ENCODE results near the gene OSGEP.

DNA sequence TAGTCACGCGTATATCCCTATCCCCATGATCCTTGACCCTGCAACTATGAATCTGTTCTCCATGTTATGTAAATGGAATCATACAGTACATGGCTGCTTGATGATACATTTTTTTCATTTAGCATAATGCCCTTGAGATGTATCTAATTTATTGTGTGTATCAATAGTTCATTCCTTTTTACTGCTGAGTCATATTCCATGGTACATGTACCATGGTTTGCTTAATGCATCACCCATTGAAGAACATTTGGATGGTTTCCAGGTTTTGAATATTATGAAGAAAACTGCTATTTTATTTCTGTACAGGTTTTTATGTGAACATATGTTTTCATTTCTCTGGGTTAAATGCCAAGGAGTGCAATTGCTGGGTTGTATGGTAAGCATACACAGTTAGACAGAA, 46.7 kb upstream of the OSGEP start:
- TF ChIP-seq, protein P1, sequence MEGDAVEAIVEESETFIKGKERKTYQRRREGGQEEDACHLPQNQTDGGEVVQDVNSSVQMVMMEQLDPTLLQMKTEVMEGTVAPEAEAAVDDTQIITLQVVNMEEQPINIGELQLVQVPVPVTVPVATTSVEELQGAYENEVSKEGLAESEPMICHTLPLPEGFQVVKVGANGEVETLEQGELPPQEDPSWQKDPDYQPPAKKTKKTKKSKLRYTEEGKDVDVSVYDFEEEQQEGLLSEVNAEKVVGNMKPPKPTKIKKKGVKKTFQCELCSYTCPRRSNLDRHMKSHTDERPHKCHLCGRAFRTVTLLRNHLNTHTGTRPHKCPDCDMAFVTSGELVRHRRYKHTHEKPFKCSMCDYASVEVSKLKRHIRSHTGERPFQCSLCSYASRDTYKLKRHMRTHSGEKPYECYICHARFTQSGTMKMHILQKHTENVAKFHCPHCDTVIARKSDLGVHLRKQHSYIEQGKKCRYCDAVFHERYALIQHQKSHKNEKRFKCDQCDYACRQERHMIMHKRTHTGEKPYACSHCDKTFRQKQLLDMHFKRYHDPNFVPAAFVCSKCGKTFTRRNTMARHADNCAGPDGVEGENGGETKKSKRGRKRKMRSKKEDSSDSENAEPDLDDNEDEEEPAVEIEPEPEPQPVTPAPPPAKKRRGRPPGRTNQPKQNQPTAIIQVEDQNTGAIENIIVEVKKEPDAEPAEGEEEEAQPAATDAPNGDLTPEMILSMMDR (IDR thresholded peaks at IDR 0.05) = no peak
- TF ChIP-seq POLR2A (IDR thresholded peaks at IDR 0.05) = no peak
